ENCODE data around the gene TFB1M.

TFB1M gene

GRCh38 chr6:155297669-155298068 is 16.6 kb downstream of the TFB1M start:
- DNase-seq, result no peak

GRCh38 chr6:155292711-155293110 is 21.6 kb downstream of the TFB1M start:
- DNase-seq, result no peak

GRCh38 chr6:155291291-155291690 is 23.0 kb downstream of the TFB1M start:
- DNase-seq, result no peak

GRCh38 chr6:155290491-155290890 is 23.8 kb downstream of the TFB1M start:
- no peak for DNase-seq

GRCh38 chr6:155287762-155288161 is 26.5 kb downstream of the TFB1M start:
- DNase-seq, result no peak

GRCh38 chr6:155284775-155285174 is 29.5 kb downstream of the TFB1M start:
- no peak for DNase-seq

- DNase-seq, result no peak
Observed at GRCh38 chr6:155278319-155279049, 35.8 kb downstream of the TFB1M start.

- no peak for DNase-seq
Observed at GRCh38 chr6:155276638-155277037, 37.6 kb downstream of the TFB1M start.

GRCh38 chr6:155275808-155276480 is 38.3 kb downstream of the TFB1M start:
- no peak for DNase-seq

GRCh38 chr6:155274533-155274932 is 39.8 kb downstream of the TFB1M start:
- DNase-seq, result no peak

- DNase-seq, result no peak
Observed at GRCh38 chr6:155274106-155274505, 40.2 kb downstream of the TFB1M start.

- DNase-seq, result no peak
Observed at GRCh38 chr6:155273431-155273830, 40.9 kb downstream of the TFB1M start.

GRCh38 chr6:155272353-155273232 is 41.7 kb downstream of the TFB1M start:
- DNase-seq, result no peak

- DNase-seq, result no peak
Observed at GRCh38 chr6:155271145-155271544, 43.1 kb downstream of the TFB1M start.

- DNase-seq, result no peak
Observed at GRCh38 chr6:155270561-155271091, 43.7 kb downstream of the TFB1M start.

GRCh38 chr6:155269765-155270164 is 44.5 kb downstream of the TFB1M start:
- DNase-seq, result no peak

GRCh38 chr6:155268088-155268867 is 46.0 kb downstream of the TFB1M start:
- DNase-seq, result peak; percentile 70 to 80

GRCh38 chr6:155267411-155267810 is 46.9 kb downstream of the TFB1M start:
- no peak for DNase-seq

GRCh38 chr6:155265843-155266535 is 48.3 kb downstream of the TFB1M start:
- no peak for DNase-seq

GRCh38 chr6:155264693-155265320 is 49.5 kb downstream of the TFB1M start:
- DNase-seq, result no peak

GRCh38 chr6:155263373-155264063 is 50.8 kb downstream of the TFB1M start, which contains the start of gene CLDN20:
Gene CLDN20, plus strand, starts transcription at chr6:155264013. Its CDS starts 11,707 bp downstream, at chr6:155275720.
- no peak for DNase-seq
